ENCODE data around the gene CYTH4.

The CYTH4 gene

GRCh38 chr22:37283393-37283937 lies 1.2 kb downstream of the CYTH4 start:
- intact Hi-C loops (cut with DNase I) = no loop called here
- DNase-seq = peak in 1 of 10 donors; percentile 33

- intact Hi-C loops (cut with DNase I) = no loop called here
- DNase-seq = no peak
These were observed 2.0 kb downstream of the CYTH4 start for GRCh38 chr22:37284126-37284804.

GRCh38 chr22:37284805-37285355 lies 2.6 kb downstream of the CYTH4 start:
- intact Hi-C loops (cut with DNase I) = no loop called here
- peak in 4 of 10 donors; percentile 13 to 42 (median 28) for DNase-seq

GRCh38 chr22:37285937-37286336 lies 3.6 kb downstream of the CYTH4 start:
- DNase-seq = no peak
- intact Hi-C loops (cut with DNase I) = no loop called here

- no peak for DNase-seq
- intact Hi-C loops (cut with DNase I) = no loop called here
These were observed 5.2 kb downstream of the CYTH4 start for GRCh38 chr22:37287550-37287951.

- DNase-seq = no peak
- intact Hi-C loops (cut with DNase I) = no loop called here
These were observed 6.2 kb downstream of the CYTH4 start for GRCh38 chr22:37288521-37288920.

- no peak for DNase-seq
- intact Hi-C loops (cut with DNase I) = no loop called here
These were observed 6.9 kb downstream of the CYTH4 start for GRCh38 chr22:37289156-37289735.

- intact Hi-C loops (cut with DNase I) = no loop called here
- no peak for DNase-seq
These were observed 8.4 kb downstream of the CYTH4 start for GRCh38 chr22:37290737-37291136.

GRCh38 chr22:37291559-37292298 lies 9.4 kb downstream of the CYTH4 start:
- DNase-seq = no peak
- intact Hi-C loops (cut with DNase I) = no loop called here

GRCh38 chr22:37292641-37293040 lies 10.3 kb downstream of the CYTH4 start:
- no peak for DNase-seq
- intact Hi-C loops (cut with DNase I) = no loop called here

- DNase-seq = no peak
- intact Hi-C loops (cut with DNase I) = no loop called here
These were observed 10.9 kb downstream of the CYTH4 start for GRCh38 chr22:37293172-37293571.

GRCh38 chr22:37294747-37295146 lies 12.4 kb downstream of the CYTH4 start:
- DNase-seq = no peak
- intact Hi-C loops (cut with DNase I) = no loop called here

GRCh38 chr22:37295213-37295886 lies 13.0 kb downstream of the CYTH4 start:
- DNase-seq = no peak
- intact Hi-C loops (cut with DNase I) = no loop called here

GRCh38 chr22:37295946-37296345 lies 13.6 kb downstream of the CYTH4 start:
- intact Hi-C loops (cut with DNase I) = no loop called here
- DNase-seq = no peak

GRCh38 chr22:37298748-37299495 lies 16.6 kb downstream of the CYTH4 start:
- intact Hi-C loops (cut with DNase I) = no loop called here
- no peak for DNase-seq

GRCh38 chr22:37299969-37300509 lies 17.7 kb downstream of the CYTH4 start:
- DNase-seq = no peak
- intact Hi-C loops (cut with DNase I) = no loop called here

GRCh38 chr22:37300551-37301017 lies 18.3 kb downstream of the CYTH4 start:
- no peak for DNase-seq
- intact Hi-C loops (cut with DNase I) = no loop called here

GRCh38 chr22:37301144-37301830 lies 19.0 kb downstream of the CYTH4 start:
- intact Hi-C loops (cut with DNase I) = no loop called here
- no peak for DNase-seq

All from posterior cingulate gyrus (tissue), 11 donors.